Measurements from ENCODE around the gene FNTB. TPM values are rescaled to one million over a fixed set of nuclear protein-coding genes. Genes with fewer than 3 reads are reported as not detected.

The FNTB gene
- total and polyA plus RNA-seq, 2 of the 8 experiments (the other 6 are each of a cell fraction or from before 2014, with no cell fraction given): 16.0 to 20.7 TPM

DNA sequence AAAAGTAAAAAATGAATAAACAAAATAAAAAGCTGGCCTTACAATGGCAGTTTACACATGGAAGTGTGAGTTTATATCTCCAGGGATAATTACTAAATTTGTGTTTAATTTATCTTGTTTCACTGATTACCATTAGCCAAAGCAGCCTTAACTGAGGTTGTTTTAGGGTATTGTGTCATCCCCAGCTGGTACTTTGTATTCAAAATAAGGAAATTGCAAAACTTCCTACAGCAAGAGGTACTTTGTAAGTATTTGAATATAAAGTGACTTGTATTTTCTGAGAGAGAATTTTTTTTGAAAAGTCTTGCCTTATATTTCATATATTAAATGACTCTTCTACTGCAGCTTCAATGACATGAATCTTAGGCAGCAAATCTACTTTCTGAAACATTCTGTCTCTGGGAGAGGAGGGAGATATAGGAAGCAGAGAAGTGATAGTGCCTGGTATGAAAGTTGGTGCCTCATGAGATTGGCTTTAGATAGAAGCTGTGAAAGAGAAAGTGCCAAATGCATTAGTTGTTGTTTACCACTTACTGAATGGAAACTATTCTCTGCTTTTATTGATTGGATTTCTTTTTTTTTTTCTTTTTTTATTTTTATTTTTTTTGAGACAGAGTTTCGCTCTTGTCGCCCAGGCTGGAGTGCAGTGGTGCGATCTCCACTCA, 6.7 kb downstream of the FNTB start:
- no peak overlapping the region for H3K23ac ChIP-seq (ENCODE audit: insufficient read length)
- no peaks in the 10 kb centered on the region for H3K36me3 ChIP-seq (ENCODE audit: control insufficient read depth in 2 of 4, insufficient read depth in 4 of 4, low read length in 3 of 4)
- H3K79me2 ChIP-seq (ENCODE audit: control insufficient read depth in 1 of 2, insufficient read depth in 2 of 2, low read length in 2 of 2): peaks cover 0 to 11% of the 10 kb centered on the region in 2 experiments; a peak in 1 of 4 replicates
- H3K56ac ChIP-seq (replicated peaks; ENCODE audit: insufficient read length, low read depth, low read length): no peak overlapping the region
- no peaks in the 10 kb centered on the region for H4K20me1 ChIP-seq (replicated peaks in 1 of 2; ENCODE audit: control insufficient read depth in 1 of 2, insufficient read depth in 2 of 2, low read length in 2 of 2)
- no peak overlapping the region for H4K8ac ChIP-seq (ENCODE audit: extremely low read depth, insufficient read depth, low read length)
- H2BK15ac ChIP-seq (ENCODE audit: low read length): no peak overlapping the region
- H3K23me2 ChIP-seq (ENCODE audit: low read depth, low read length): no peaks in the 10 kb centered on the region
- no peak overlapping the region for H2BK5ac ChIP-seq (ENCODE audit: low read depth, low read length)
- H3K4ac ChIP-seq (replicated peaks; ENCODE audit: insufficient read length, low read depth, low read length): no peak overlapping the region
- H3K9ac ChIP-seq (replicated peaks in 1 of 4; ENCODE audit: extremely low read depth in 1 of 4, low read depth in 3 of 4, low read length in 3 of 4): no peak overlapping the region
- H3K27me3 ChIP-seq (replicated peaks in 1 of 4; ENCODE audit: control insufficient read depth in 3 of 4, extremely low read depth in 1 of 4, insufficient read depth in 3 of 4, low read length in 3 of 4): no peaks in the 10 kb centered on the region
- H2AK5ac ChIP-seq (ENCODE audit: low read depth, low read length): no peak overlapping the region
- no peak overlapping the region for H3K4me2 ChIP-seq (ENCODE audit: insufficient read depth in 1 of 2, low read depth in 2 of 2, low read length in 2 of 2)
- CTCF ChIA-PET (ENCODE audit: partially characterized antibody): interaction anchor here (0.6 to 2.1 kb wide), 7 partner anchors 9 to 152 kb away, joined by 3 to 19 read pairs (median 3); no protein-coding TSS in a partner anchor
- WGBS, 2 experiments (ENCODE audit: extremely low coverage in 1 of 2, insufficient coverage in 1 of 2, insufficient read length in 1 of 2, insufficient replicate concordance in 2 of 2, low coverage in 1 of 2, low lambda C conversion rate in 2 of 2, missing lambda C conversion rate in 1 of 2): 89% methylated on average over 3 of the region's 3 CpGs; no CpG with 5 or more reads in 1 of the 2 experiments
- FAIRE-seq (no peak), DNase-seq (ENCODE audit: low read depth in 1 of 2, low spot score in 2 of 2) (no peak)
- no peak overlapping the region for H2BK12ac ChIP-seq (ENCODE audit: low read depth, low read length)
- no peaks in the 10 kb centered on the region; a peak in 1 of 7 replicates for H3K4me1 ChIP-seq (replicated peaks in 1 of 4; ENCODE audit: control insufficient read depth in 3 of 4, insufficient read depth in 4 of 4, low read length in 3 of 4)
- 0 out of 2 replicates have a peak, but pooled peaks cover 2% of the 10 kb centered on the region for H3K79me1 ChIP-seq (ENCODE audit: low read depth, low read length)
- H3K9me3 ChIP-seq (ENCODE audit: insufficient read depth in 2 of 2, low read depth in 1 of 2, low read length in 1 of 2): no peaks in the 10 kb centered on the region
- no peak overlapping the region for H2BK120ac ChIP-seq (replicated peaks; ENCODE audit: low read depth, low read length)
- no peak overlapping the region for H4K91ac ChIP-seq (replicated peaks; ENCODE audit: insufficient read length, low read length)
- no peak overlapping the region for H3K4me3 ChIP-seq (ENCODE audit: extremely low read depth in 1 of 4, insufficient read depth in 2 of 4, low read depth in 3 of 4, low read length in 4 of 4)
- H2BK20ac ChIP-seq (ENCODE audit: low read length): no peak overlapping the region
- POLR2A ChIA-PET (ENCODE audit: partially characterized antibody): interaction anchor here (0.6 to 1.0 kb wide), 2 partner anchors 79 to 216 kb away, joined by 3 read pairs; partner anchors contain the start of gene CHURC1
- H3K18ac ChIP-seq (ENCODE audit: extremely low read depth, low read length): no peak overlapping the region
- H3K14ac ChIP-seq (ENCODE audit: insufficient read length): no peak overlapping the region
- no peak overlapping the region for H3K27ac ChIP-seq (ENCODE audit: low read depth, low read length)
- H4K5ac ChIP-seq (ENCODE audit: insufficient read length, low read depth, low read length): no peak overlapping the region
- H2AFZ ChIP-seq (ENCODE audit: low read length): no peak overlapping the region
- TF ChIP-seq RNF2 (IDR thresholded peaks at IDR 0.05; ENCODE audit: borderline replicate concordance, low read depth, low read length, missing control alignments, poor library complexity, severe bottlenecking) (no peak), KDM1A (IDR thresholded peaks at IDR 0.05; ENCODE audit: borderline replicate concordance, low read length) (no peak), CHD2 (IDR thresholded peaks at IDR 0.05; ENCODE audit: low read length) (no peak), TAF7 (optimal IDR thresholded peaks at IDR 0.05; ENCODE audit: borderline replicate concordance, low read depth, low read length) (no peak), SIN3A (conservative IDR thresholded peaks at IDR 0.05 in 1 of 2, IDR thresholded peaks at IDR 0.05 in 1 of 2; ENCODE audit: low read depth in 1 of 2, low read length in 2 of 2) (no peak), TCF12 (IDR thresholded peaks at IDR 0.05; ENCODE audit: low read depth, low read length) (no peak), CHD1 (IDR thresholded peaks at IDR 0.05; ENCODE audit: low read depth, low read length) (no peak), KDM4A (IDR thresholded peaks at IDR 0.05; ENCODE audit: low read depth, low read length, severe bottlenecking) (no peak), POLR2A (IDR thresholded peaks at IDR 0.05; ENCODE audit: control extremely low read depth in 1 of 2, low read depth in 2 of 2, low read length in 2 of 2) (no peak), EZH2 (IDR thresholded peaks at IDR 0.05; ENCODE audit: low read depth, low read length, severe bottlenecking) (no peak), TEAD4 (IDR thresholded peaks at IDR 0.05; ENCODE audit: low read depth, low read length) (no peak), BACH1 (IDR thresholded peaks at IDR 0.05; ENCODE audit: low read length) (no peak), BCL11A (IDR thresholded peaks at IDR 0.05; ENCODE audit: low read depth in 2 of 2, low read length in 2 of 2) (no peak)
